Uterus (tissue), 2 donors: ENCODE data around the gene CTCFL.

Source experiments
- POLR2A ChIP-seq, 2 donors: fragments of 450-650 bp; IDR thresholded peaks; one replicate each; pipeline ENCODE4 v1.6.1; 2016; ENCODE audit warnings: antibody characterized with exemption in 2 of 2, mild to moderate bottlenecking in 1 of 2, moderate library complexity in 1 of 2
- TF ChIP-seq, protein P1 (sequence below), 4 experiments: fragments of 200-600 bp in 2 of 4; fragments of 450-650 bp in 2 of 4; sonication (generic) in 2 of 4; IDR thresholded peaks; one replicate each; pipeline ENCODE4 v1.5.1; 2016 to 2019; ENCODE audit warnings: antibody characterized with exemption in 4 of 4, mild to moderate bottlenecking in 2 of 4, moderate library complexity in 1 of 4

GRCh38 chr20:57479196-57479595 lies 45.7 kb downstream of the CTCFL start:
- TF ChIP-seq POLR2A (IDR thresholded peaks at IDR 0.05), result no peak
- TF ChIP-seq, protein P1, sequence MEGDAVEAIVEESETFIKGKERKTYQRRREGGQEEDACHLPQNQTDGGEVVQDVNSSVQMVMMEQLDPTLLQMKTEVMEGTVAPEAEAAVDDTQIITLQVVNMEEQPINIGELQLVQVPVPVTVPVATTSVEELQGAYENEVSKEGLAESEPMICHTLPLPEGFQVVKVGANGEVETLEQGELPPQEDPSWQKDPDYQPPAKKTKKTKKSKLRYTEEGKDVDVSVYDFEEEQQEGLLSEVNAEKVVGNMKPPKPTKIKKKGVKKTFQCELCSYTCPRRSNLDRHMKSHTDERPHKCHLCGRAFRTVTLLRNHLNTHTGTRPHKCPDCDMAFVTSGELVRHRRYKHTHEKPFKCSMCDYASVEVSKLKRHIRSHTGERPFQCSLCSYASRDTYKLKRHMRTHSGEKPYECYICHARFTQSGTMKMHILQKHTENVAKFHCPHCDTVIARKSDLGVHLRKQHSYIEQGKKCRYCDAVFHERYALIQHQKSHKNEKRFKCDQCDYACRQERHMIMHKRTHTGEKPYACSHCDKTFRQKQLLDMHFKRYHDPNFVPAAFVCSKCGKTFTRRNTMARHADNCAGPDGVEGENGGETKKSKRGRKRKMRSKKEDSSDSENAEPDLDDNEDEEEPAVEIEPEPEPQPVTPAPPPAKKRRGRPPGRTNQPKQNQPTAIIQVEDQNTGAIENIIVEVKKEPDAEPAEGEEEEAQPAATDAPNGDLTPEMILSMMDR (IDR thresholded peaks at IDR 0.05), result no peak
